Left lobe of liver (tissue), 2 donors: ENCODE measurements around the gene PCDHA10. TPM values are rescaled to one million over a fixed set of nuclear protein-coding genes. Genes with fewer than 3 reads are reported as not detected.
A peak's percentile ranks its signal among the peaks of the same experiment; 100 is the strongest.
"Not testable (repeated sequence)": the region's sequence is repeated elsewhere in the genome, so short reads cannot be mapped to it uniquely, and the experiment has no call there.

ENCODE experiments used
- ATAC-seq: fragments of 200-7000 bp; cut with Tn5 transposase; one replicate; pipeline ENCODE4 v1.9.1; 2020; ENCODE audit warnings: mild to moderate bottlenecking, moderate library complexity
- DNase-seq: peaks from one replicate; pipeline ENCODE4 v3.0.0-alpha.2; 2020; ENCODE audit warnings: low spot score
- total RNA-seq: library from RNA; stranded (reverse); gene quantifications from one replicate; pipeline ENCODE4 v1.2.1, GENCODE V29; 2021
- donor health status: DM: no; HTN: no; CAD: no; lungs with moderate emphysema.
- donor health status: DM: no; HTN: yes; CAD: no.

PCDHA10 gene
- total RNA-seq, 1 donor from 2014 or later = not detected

DNA sequence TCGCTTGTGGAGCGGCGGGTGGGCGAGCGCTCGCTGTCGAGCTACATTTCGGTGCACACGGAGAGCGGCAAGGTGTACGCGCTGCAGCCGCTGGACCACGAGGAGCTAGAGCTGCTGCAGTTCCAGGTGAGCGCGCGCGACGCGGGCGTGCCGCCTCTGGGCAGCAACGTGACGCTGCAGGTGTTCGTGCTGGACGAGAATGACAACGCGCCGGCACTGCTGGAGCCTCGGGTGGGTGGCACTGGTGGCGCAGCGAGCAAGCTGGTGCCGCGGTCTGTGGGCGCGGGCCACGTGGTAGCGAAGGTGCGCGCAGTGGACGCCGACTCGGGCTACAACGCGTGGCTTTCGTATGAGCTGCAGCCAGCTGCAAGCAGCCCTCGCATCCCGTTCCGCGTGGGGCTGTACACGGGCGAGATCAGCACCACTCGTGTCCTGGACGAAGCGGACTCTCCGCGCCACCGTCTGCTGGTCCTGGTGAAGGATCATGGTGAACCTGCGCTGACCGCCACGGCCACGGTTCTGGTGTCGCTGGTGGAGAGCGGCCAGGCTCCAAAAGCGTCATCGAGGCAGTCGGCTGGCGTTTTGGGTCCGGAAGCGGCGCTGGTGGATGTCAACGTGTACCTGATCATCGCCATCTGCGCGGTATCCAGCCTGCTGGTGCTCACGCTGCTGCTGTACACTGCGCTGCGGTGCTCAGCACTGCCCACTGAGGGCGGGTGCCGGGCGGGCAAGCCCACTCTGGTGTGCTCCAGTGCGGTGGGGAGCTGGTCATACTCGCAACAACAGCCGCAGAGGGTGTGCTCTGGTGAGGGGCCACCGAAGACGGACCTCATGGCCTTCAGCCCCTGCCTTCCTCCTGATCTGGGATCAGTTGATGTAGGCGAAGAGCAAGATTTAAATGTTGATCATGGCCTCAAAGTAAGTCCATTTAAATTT lies 12.6 kb upstream of the PCDHA10 start:
- no peak for ATAC-seq

GRCh38 chr5:140848139-140849102 lies 7.3 kb upstream of the PCDHA10 start, which contains the start of gene PCDHA9:
Gene PCDHA9, plus strand, starts transcription at chr5:140848382. Its CDS starts 114 bp downstream, at chr5:140848496.
- not testable (repeated sequence) for ATAC-seq, DNase-seq

More for the DNA sequence above, 12.6 kb upstream of the PCDHA10 start:
- no peak for DNase-seq

GRCh38 chr5:140849831-140850634 lies 5.7 kb upstream of the PCDHA10 start:
- not testable (repeated sequence) for ATAC-seq, DNase-seq

GRCh38 chr5:140857177-140857986 lies 1.7 kb downstream of the PCDHA10 start:
- ATAC-seq (no peak), DNase-seq (no peak)

- ATAC-seq (no peak), DNase-seq (no peak)
Measured at GRCh38 chr5:140857987-140858240, 2.2 kb downstream of the PCDHA10 start.

DNA sequence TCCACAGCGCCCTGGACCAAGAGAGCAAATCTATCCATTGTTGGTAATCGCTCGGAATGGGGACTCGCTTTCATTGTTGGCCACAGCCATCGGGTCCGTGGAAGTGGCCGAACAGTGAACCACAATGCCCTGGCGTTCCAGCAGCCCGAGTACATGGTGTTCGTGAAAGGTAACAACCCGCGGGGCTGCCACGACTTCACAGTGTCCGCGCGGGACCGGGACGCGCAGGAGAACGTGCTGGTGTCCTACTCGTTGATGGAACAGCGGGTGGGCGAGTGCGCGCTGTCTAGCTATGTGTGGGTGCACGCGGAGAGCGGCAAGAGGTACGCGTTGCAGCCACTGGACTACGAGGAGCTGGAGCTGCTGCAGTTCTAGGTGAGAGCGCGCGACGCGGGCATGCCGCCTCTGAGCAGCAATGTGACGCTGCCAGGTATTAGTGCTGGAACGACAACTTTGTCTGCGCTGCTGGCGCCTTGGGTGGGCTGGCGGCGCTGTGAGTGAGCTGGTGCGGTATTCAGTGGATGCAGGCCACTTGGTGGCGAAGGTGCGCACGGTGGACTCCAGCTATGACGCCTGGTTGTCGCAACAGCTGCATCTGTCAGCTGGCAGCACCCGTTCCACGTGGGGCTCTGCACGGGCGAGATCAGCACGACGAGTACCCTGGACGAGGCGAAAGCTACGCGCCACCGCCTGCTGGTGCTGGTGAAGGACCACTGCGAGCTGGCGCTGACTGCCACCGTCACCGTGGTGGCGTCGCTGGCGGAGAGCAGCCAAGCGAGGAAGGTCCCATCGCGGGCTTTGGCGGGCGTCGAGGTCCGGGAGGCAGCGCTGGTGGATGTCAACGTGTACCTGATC lies 7.0 kb downstream of the PCDHA10 start:
- ATAC-seq (no peak), DNase-seq (no peak)

GRCh38 chr5:140868721-140869554 lies 13.2 kb downstream of the PCDHA10 start, which contains the start of gene PCDHA11:
Gene PCDHA11, plus strand, starts transcription at chr5:140868957. Its CDS starts 147 bp downstream, at chr5:140869104.
- ATAC-seq (peak; percentile 66), DNase-seq (no peak)

GRCh38 chr5:140869555-140869886 lies 13.8 kb downstream of the PCDHA10 start:
- ATAC-seq (no peak), DNase-seq (no peak)

- no peak for DNase-seq
Measured at GRCh38 chr5:140870221-140871201, 14.8 kb downstream of the PCDHA10 start.

DNA sequence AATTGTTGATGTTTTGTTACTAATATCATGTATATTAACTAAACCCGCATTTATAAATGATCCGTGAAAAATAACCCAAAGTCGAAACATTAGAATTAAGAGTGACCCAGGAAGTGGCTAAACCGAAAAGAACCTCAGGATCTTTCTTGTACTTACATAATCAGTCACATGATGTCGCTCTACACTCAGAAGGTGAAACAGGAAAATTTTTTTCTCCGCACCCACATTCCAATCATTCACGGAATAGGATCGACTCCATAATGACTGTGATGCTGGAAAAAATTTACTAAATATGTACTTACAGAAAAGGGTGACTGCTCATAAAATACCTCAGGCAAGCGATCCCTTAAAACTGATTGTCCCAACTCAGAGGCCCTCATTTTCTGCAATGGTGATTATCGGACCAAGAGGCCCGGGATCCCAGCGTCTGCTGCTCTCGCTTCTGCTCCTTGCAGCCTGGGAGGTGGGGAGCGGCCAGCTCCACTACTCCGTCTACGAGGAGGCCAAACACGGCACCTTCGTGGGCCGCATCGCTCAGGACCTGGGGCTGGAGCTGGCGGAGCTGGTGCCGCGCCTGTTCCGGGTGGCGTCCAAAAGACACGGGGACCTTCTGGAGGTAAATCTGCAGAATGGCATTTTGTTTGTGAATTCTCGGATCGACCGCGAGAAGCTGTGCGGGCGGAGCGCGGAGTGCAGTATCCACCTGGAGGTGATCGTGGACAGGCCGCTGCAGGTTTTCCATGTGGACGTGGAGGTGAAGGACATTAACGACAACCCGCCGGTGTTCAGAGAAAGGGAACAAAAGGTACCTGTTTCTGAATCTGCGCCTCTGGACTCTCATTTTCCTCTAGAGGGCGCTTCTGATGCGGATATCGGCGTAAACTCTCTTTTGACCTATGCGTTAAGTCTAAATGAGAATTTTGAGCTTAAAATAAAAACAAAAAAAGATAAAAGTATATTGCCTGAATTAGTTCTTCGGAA lies 19.7 kb downstream of the PCDHA10 start, which contains the start of gene PCDHA12:
Gene PCDHA12, plus strand, starts transcription at position 224 of the 981 bp plus-strand sequence. Its CDS starts 165 bp downstream, at position 389.
- no peak for DNase-seq
- ATAC-seq = no peak

More at GRCh38 chr5:140870221-140871201, 14.8 kb downstream of the PCDHA10 start:
- ATAC-seq = no peak

DNA sequence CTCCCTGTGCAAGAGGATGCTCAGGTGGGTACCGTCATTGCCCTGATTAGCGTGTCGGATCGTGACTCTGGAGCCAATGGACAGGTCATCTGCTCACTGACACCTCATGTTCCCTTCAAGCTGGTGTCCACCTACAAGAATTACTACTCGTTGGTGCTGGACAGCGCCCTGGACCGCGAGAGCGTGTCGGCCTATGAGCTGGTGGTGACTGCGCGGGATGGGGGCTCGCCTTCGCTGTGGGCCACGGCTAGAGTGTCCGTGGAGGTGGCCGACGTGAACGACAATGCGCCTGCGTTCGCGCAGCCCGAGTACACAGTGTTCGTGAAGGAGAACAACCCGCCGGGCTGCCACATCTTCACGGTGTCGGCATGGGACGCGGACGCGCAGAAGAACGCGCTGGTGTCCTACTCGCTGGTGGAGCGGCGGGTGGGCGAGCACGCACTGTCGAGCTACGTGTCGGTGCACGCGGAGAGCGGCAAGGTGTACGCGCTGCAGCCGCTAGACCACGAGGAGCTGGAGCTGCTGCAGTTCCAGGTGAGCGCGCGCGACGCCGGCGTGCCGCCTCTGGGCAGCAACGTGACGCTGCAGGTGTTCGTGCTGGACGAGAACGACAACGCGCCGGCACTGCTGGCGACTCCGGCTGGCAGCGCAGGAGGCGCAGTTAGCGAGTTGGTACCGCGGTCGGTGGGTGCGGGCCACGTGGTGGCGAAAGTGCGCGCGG lies 21.0 kb downstream of the PCDHA10 start:
- not testable (repeated sequence) for DNase-seq, ATAC-seq

DNA sequence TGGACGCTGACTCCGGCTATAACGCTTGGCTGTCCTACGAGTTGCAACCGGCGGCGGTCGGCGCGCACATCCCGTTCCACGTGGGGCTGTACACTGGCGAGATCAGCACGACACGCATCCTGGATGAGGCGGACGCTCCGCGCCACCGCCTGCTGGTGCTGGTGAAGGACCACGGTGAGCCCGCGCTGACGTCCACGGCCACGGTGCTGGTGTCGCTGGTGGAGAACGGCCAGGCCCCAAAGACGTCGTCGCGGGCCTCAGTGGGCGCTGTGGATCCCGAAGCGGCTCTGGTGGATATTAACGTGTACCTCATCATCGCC lies 21.5 kb downstream of the PCDHA10 start:
- no peak for DNase-seq

DNA sequence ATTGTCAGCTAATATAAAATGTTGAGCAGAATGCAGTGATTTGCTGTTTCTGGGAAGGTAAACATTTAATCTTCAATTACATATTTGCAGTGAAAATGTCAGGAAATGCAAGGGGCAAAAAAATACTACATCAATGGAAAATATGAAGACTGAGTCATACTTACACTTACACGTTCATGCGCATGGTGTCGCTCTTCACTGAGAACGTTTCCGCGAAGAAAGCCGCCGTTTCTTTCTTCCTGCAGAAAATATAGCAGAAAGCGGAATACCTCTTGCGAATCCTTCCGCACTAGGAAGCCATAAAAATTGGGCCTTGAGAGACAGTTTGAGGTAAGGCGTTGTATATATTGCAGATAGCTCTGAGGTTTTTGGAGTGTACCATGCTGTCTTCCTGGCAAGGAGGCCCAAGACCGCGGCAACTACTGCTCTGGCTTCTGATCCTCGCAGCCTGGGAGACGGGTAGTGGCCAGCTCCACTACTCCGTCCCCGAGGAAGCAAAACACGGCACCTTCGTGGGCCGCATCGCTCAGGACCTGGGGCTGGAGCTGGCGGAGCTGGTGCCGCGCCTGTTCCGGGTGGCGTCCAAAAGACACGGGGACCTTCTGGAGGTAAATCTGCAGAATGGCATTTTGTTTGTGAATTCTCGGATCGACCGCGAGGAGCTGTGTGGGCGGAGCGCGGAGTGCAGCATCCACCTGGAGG lies 26.3 kb downstream of the PCDHA10 start, which contains the start of gene PCDHA13:
Gene PCDHA13, plus strand, starts transcription at position 236 of the 702 bp plus-strand sequence. Its CDS starts 145 bp downstream, at position 381.
- DNase-seq = no peak
- peak; percentile 74 for ATAC-seq

More for the DNA sequence above, 21.5 kb downstream of the PCDHA10 start:
- no peak for ATAC-seq

GRCh38 chr5:140882591-140882899 lies 26.8 kb downstream of the PCDHA10 start:
- ATAC-seq (peak; percentile 59), DNase-seq (no peak)
